ENCODE measurements around the gene PDGFD.

PDGFD gene

DNA sequence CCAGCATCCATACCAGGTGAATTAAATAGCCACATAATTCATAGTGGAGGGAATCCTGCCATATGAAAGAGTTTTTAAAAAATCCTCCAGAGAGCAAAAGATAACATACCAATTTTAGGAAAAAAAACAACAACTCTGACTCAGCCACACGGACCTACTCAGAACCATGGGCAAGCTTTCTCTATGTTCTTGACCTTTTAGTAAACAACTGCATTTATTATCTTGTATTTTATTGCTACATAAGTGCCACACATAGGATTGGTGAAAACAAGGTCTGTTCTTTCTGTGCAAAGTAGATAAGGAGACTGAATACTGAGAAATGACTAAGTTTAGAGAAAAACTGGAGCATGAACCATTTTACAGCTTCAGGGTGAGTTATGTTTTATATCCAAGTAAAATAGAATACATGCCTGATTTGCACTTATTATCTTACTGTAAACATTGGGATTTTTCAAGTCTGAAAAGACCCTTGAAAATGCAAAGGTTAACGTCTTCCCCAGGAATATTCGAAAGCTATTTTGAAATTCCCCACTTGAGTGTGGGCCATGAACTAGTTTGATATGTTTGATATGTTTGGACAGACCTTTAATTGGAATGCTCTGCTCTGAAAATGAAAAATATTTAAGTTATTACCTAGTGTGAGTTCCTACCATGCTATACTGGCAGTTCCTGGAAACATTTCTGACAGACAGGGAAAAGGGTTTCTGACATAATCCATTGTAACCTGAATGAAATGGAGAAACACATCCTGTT is 217.0 kb downstream of the PDGFD start:
- DNase-seq (ENCODE audit: low read depth): no peak
- TF ChIP-seq, protein P1, sequence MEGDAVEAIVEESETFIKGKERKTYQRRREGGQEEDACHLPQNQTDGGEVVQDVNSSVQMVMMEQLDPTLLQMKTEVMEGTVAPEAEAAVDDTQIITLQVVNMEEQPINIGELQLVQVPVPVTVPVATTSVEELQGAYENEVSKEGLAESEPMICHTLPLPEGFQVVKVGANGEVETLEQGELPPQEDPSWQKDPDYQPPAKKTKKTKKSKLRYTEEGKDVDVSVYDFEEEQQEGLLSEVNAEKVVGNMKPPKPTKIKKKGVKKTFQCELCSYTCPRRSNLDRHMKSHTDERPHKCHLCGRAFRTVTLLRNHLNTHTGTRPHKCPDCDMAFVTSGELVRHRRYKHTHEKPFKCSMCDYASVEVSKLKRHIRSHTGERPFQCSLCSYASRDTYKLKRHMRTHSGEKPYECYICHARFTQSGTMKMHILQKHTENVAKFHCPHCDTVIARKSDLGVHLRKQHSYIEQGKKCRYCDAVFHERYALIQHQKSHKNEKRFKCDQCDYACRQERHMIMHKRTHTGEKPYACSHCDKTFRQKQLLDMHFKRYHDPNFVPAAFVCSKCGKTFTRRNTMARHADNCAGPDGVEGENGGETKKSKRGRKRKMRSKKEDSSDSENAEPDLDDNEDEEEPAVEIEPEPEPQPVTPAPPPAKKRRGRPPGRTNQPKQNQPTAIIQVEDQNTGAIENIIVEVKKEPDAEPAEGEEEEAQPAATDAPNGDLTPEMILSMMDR (IDR thresholded peaks at IDR 0.05; ENCODE audit: low read depth, low read length, missing control alignments): no peak
- in situ Hi-C loops (cut with HindIII; ENCODE audit: low sequenced_read_pairs): no loop called here
- no peak overlapping the region for H3K4me3 ChIP-seq (ENCODE audit: low read depth, low read length)

GRCh38 chr11:103944251-103944940 is 219.6 kb downstream of the PDGFD start:
- TF ChIP-seq, protein P1 (IDR thresholded peaks at IDR 0.05; ENCODE audit: low read depth, low read length, missing control alignments): no peak
- H3K4me3 ChIP-seq (ENCODE audit: low read depth, low read length): no peak overlapping the region
- in situ Hi-C loops (cut with HindIII; ENCODE audit: low sequenced_read_pairs): no loop called here
- DNase-seq (ENCODE audit: low read depth): no peak

- in situ Hi-C loops (cut with HindIII; ENCODE audit: low sequenced_read_pairs): no loop called here
- no peak for DNase-seq (ENCODE audit: low read depth)
- TF ChIP-seq, protein P1 (IDR thresholded peaks at IDR 0.05; ENCODE audit: low read depth, low read length, missing control alignments): no peak
- no peak overlapping the region for H3K4me3 ChIP-seq (ENCODE audit: low read depth, low read length)
Observed at GRCh38 chr11:103942646-103943045, 221.3 kb downstream of the PDGFD start.

DNA sequence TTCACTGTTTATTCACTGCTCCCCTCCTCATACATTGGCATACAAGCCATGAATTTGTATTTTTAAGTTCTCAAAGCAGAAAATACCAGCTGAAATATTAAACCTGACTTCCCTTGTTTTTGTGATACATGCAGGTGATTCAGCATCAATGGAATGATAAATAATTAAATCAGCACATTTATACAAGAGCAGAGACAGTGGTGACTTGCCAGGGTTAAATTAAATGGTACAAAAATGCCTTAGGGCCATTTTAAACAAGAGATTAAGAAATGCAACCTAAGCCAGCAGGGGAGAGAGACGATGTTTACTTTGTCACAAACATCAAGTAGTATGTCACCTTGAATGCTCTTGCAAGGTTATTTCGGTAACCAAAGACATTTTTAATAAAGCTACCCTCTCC is 223.4 kb downstream of the PDGFD start:
- no peak overlapping the region for H3K4me3 ChIP-seq (ENCODE audit: low read depth, low read length)
- TF ChIP-seq, protein P1 (IDR thresholded peaks at IDR 0.05; ENCODE audit: low read depth, low read length, missing control alignments): no peak
- in situ Hi-C loops (cut with HindIII; ENCODE audit: low sequenced_read_pairs): no loop called here
- no peak for DNase-seq (ENCODE audit: low read depth)

GRCh38 chr11:103939694-103940093 is 224.3 kb downstream of the PDGFD start:
- TF ChIP-seq, protein P1 (IDR thresholded peaks at IDR 0.05; ENCODE audit: low read depth, low read length, missing control alignments): no peak
- H3K4me3 ChIP-seq (ENCODE audit: low read depth, low read length): no peak overlapping the region
- DNase-seq (ENCODE audit: low read depth): no peak
- in situ Hi-C loops (cut with HindIII; ENCODE audit: low sequenced_read_pairs): no loop called here

DNA sequence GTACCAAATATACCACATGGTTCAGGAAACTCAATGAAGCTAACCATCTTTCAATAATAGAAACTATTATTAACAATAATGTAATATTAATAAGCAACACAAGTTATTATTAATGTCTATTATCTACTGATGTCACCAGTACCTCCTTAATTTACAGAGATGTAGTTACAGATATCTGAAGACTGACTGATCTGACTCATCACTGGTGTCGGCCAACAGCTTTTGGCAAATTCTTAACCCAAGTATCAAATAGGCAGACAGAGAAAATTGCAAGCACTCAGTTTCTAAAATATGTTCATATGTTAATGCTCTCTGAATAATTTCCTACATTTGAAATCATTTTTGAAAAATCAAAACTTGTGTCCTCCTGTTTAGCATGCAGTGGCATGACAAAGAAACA is 227.9 kb downstream of the PDGFD start:
- in situ Hi-C loops (cut with HindIII; ENCODE audit: low sequenced_read_pairs): no loop called here
- DNase-seq (ENCODE audit: low read depth): no peak
- TF ChIP-seq, protein P1 (IDR thresholded peaks at IDR 0.05; ENCODE audit: low read depth, low read length, missing control alignments): no peak
- no peak overlapping the region for H3K4me3 ChIP-seq (ENCODE audit: low read depth, low read length)

Measured in astrocyte of the cerebellum (primary cell).